Hepatocyte (in vitro differentiated cells): ENCODE measurements around the gene CDC5L. TPM values are rescaled to one million over a fixed set of nuclear protein-coding genes. Genes with fewer than 3 reads are reported as not detected.

ENCODE experiments used
- DNase-seq: peaks from one replicate; pipeline ENCODE4 v3.0.0-alpha.2; 2016; ENCODE audit warnings: low spot score
- H2AFZ ChIP-seq: fragments of 200-600 bp; sonication (generic); 2 replicates; pipeline ENCODE4 v1.6.0; 2016; ENCODE audit warnings: antibody characterized with exemption, mild to moderate bottlenecking
- H3K27ac ChIP-seq: fragments of 200-600 bp; sonication (generic); 2 replicates; pipeline ENCODE4 v1.5.1; 2016; ENCODE audit warnings: mild to moderate bottlenecking
- H3K27me3 ChIP-seq: fragments of 200-600 bp; sonication (generic); 2 replicates; pipeline ENCODE4 v1.6.1; 2016
- H3K36me3 ChIP-seq: fragments of 200-600 bp; sonication (generic); replicated peaks from 2 replicates; pipeline ENCODE4 v1.5.1; 2016; ENCODE audit warnings: low read depth; ENCODE audit not compliant: insufficient read depth
- H3K4me1 ChIP-seq: fragments of 200-600 bp; sonication (generic); 2 replicates; pipeline ENCODE4 v1.5.1; 2016; ENCODE audit warnings: mild to moderate bottlenecking, moderate library complexity; ENCODE audit not compliant: insufficient read depth
- H3K4me2 ChIP-seq: fragments of 200-600 bp; sonication (generic); 2 replicates; pipeline ENCODE4 v1.6.0; 2016
- H3K4me3 ChIP-seq: fragments of 200-600 bp; sonication (generic); 2 replicates; pipeline ENCODE4 v1.5.1; 2016; ENCODE audit warnings: mild to moderate bottlenecking
- H3K79me2 ChIP-seq: fragments of 200-600 bp; sonication (generic); 2 replicates; pipeline ENCODE4 v1.6.0; 2017; ENCODE audit warnings: mild to moderate bottlenecking
- H3K9me2 ChIP-seq: fragments of 200-600 bp; sonication (generic); replicated peaks from 2 replicates; pipeline ENCODE4 v1.6.0; 2017; ENCODE audit warnings: mild to moderate bottlenecking; ENCODE audit not compliant: insufficient read depth
- H3K9me3 ChIP-seq: fragments of 200-600 bp; sonication (generic); 2 replicates; pipeline ENCODE4 v1.5.1; 2016; ENCODE audit warnings: low read depth, mild to moderate bottlenecking
- H4K20me1 ChIP-seq: fragments of 200-600 bp; sonication (generic); 2 replicates; pipeline ENCODE4 v1.6.0; 2016; ENCODE audit warnings: mild to moderate bottlenecking; ENCODE audit not compliant: insufficient read depth, poor library complexity, severe bottlenecking
- EZH2 ChIP-seq: fragments of 200-600 bp; sonication (generic); IDR thresholded peaks from 2 replicates; pipeline ENCODE4 v1.6.1; 2016; ENCODE audit warnings: antibody characterized with exemption, mild to moderate bottlenecking, borderline replicate concordance
- EZH2phosphoT487 ChIP-seq: fragments of 200-600 bp; sonication (generic); IDR thresholded peaks from one replicate; pipeline ENCODE4 v1.6.1; 2018; ENCODE audit warnings: antibody characterized with exemption, mild to moderate bottlenecking, low read depth, moderate library complexity; ENCODE audit not compliant: unreplicated experiment, severe bottlenecking
- WGBS: methylation state at CpG from one replicate; pipeline ENCODE4 v1.1.6; 2016; ENCODE audit warnings: low lambda C conversion rate; ENCODE audit errors: missing lambda C conversion rate; 5-methylcytosine and 5-hydroxymethylcytosine counted together
- polyA plus RNA-seq: library from polyadenylated mRNA; unstranded; fragments of >200 nt; fragmentation: Nextera tagmentation; extraction: Ambion mirVana; gene quantifications from 2 replicates; pipeline ENCODE4 v1.2.1, GENCODE V29; 2016
- total RNA-seq: library from RNA; depleted of rRNA; stranded (reverse); fragments of >200 nt; gene quantifications from 2 replicates; pipeline ENCODE4 v1.2.3, GENCODE V29; 2014
- TF ChIP-seq, protein P1 (sequence below): fragments of 200-600 bp; sonication (generic); IDR thresholded peaks from 2 replicates; pipeline ENCODE4 v1.5.1; 2016; ENCODE audit warnings: antibody characterized with exemption, mild to moderate bottlenecking; ENCODE audit not compliant: poor library complexity

Gene CDC5L
- total and polyA plus RNA-seq, 2 experiments from 2014 or later, result 10.0 to 23.1 TPM

DNA sequence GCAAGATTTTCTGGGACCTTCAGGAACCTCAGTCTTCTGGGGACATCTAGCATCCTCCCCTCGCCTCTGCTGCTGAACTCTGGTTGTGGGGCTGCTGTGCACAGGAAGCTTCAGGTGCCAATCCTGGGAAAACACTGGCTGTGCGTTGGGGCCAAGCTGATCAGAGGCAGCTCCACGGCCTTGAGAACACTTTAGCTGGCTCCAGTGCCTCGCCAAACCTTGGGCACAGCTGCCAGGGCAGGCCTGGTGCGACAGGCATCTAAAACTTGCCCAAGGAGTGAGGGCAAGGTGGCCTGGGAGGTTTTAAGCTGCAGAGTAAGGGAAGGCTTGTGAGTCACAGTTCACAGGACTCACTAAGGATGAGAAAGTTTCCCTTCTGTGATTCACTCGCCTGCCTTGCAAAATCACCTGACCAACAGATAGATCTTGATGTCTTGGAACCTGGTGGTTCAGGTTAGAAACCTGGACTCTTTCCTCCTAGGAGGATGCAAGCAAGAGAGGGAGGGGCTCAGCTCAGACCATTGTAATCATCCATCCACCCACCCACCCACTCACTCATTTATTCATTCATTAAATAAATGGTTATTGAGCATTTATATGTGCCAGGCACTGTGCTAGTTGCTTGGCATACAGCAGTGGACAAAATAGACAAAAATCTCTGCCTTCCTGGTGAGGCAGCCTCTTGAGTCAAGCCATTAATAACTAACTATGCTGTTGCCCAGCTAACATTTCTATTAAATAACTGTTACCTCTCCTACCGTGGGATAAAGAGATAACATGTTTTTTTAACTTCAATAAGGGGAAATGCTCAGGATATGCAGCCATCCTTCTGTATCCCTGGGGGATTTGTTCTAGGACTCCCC, 47.5 kb upstream of the CDC5L start:
- TF ChIP-seq, protein P1, sequence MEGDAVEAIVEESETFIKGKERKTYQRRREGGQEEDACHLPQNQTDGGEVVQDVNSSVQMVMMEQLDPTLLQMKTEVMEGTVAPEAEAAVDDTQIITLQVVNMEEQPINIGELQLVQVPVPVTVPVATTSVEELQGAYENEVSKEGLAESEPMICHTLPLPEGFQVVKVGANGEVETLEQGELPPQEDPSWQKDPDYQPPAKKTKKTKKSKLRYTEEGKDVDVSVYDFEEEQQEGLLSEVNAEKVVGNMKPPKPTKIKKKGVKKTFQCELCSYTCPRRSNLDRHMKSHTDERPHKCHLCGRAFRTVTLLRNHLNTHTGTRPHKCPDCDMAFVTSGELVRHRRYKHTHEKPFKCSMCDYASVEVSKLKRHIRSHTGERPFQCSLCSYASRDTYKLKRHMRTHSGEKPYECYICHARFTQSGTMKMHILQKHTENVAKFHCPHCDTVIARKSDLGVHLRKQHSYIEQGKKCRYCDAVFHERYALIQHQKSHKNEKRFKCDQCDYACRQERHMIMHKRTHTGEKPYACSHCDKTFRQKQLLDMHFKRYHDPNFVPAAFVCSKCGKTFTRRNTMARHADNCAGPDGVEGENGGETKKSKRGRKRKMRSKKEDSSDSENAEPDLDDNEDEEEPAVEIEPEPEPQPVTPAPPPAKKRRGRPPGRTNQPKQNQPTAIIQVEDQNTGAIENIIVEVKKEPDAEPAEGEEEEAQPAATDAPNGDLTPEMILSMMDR, result no peak
- no peak for TF ChIP-seq EZH2
- no peak for TF ChIP-seq EZH2phosphoT487
- WGBS, result 84% methylated on average over 7 of the region's 7 CpGs
- H3K27ac ChIP-seq, result no peak overlapping the region
- H3K36me3 ChIP-seq, result no peaks in the 10 kb centered on the region
- no peak overlapping the region for H3K4me2 ChIP-seq
- no peak overlapping the region for H2AFZ ChIP-seq
- H3K79me2 ChIP-seq, result no peaks in the 10 kb centered on the region
- no peaks in the 10 kb centered on the region for H3K9me2 ChIP-seq
- H3K9me3 ChIP-seq, result no peaks in the 10 kb centered on the region
- peak; percentile 16 for DNase-seq
- no peaks in the 10 kb centered on the region for H4K20me1 ChIP-seq
- H3K4me1 ChIP-seq, result no peaks in the 10 kb centered on the region
- peaks cover 46% of the 10 kb centered on the region for H3K27me3 ChIP-seq
- H3K4me3 ChIP-seq, result no peak overlapping the region

DNA sequence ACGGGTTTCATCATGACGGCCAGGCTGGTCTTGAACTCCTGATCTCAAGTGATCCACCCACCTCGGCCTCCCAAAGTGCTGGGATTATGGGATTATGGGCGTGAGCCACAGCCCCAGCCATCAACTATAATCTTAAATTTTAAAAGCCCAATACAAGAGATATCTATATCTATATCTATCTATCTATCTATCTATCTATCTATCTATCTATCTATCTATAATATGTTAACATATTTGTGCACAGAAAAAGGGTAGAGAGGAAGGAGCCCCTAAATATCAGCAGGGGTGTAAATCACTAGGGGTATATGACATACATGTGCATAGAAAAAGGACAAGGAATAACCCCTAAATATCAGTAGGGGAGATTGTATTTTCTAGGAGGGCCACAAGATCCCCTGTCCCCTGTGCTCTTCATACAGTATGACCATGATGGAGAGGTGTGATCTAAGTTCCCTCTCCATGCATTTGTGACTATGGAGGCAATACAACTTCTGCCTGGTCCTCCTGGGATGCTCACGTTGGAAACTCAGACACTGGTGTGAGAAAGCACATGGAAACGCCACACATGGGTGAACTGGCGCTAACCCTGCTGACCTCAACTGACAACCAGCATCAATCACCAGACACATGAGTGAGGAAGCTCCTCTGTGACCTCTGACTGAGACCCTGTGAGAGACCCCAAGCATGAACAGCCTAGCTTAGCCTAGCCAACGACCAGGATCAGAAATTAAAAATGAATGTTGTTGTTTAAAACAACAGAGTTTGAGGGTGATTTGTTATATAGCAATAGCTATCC, 46.2 kb upstream of the CDC5L start:
- no peak for DNase-seq

DNA sequence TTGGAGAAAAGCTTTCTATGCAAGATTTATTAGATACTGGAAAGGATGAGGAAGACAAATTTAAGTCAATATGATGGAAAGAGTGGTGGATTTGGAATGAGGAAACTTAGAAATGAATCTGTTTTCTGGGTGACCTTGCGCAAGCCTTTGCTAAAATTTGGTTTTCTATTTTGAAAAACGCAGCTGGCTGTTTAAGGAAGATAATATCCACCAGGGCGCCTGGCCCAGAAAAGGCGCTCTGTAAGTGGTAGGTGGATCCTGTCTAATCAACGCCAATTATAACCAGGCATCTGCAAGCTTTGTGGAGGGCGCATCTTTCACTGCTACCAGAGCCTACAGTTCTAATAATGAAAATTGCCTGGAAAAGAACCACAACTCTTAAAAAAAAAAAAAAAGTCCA, 45.5 kb upstream of the CDC5L start:
- Histone ChIP-seq H3K36me3 (no peaks in the 10 kb centered on the region), H4K20me1 (no peaks in the 10 kb centered on the region), H3K9me2 (no peaks in the 10 kb centered on the region), H3K9me3 (no peaks in the 10 kb centered on the region), H3K4me3 (no peak overlapping the region), H3K27ac (no peak overlapping the region), H3K79me2 (no peaks in the 10 kb centered on the region), H3K4me1 (no peaks in the 10 kb centered on the region), H2AFZ (no peak overlapping the region), H3K4me2 (peak overlapping the region; percentile 65), H3K27me3 (peaks cover 39% of the 10 kb centered on the region)
- WGBS, result 87% methylated on average over 6 of the region's 6 CpGs
- DNase-seq, result no peak
- TF ChIP-seq EZH2phosphoT487 (no peak), EZH2 (no peak)
- TF ChIP-seq, protein P1, result no peak

More for the DNA sequence above, 46.2 kb upstream of the CDC5L start:
- H3K4me2 ChIP-seq, result no peak overlapping the region
- peaks cover 43% of the 10 kb centered on the region for H3K27me3 ChIP-seq
- no peaks in the 10 kb centered on the region for H3K4me1 ChIP-seq
- no peaks in the 10 kb centered on the region for H4K20me1 ChIP-seq
- no peaks in the 10 kb centered on the region for H3K79me2 ChIP-seq
- H3K9me3 ChIP-seq, result no peaks in the 10 kb centered on the region
- no peak overlapping the region for H3K27ac ChIP-seq
- H3K9me2 ChIP-seq, result no peaks in the 10 kb centered on the region
- 80% methylated on average over 8 of the region's 8 CpGs for WGBS
- no peak overlapping the region for H2AFZ ChIP-seq
- H3K36me3 ChIP-seq, result no peaks in the 10 kb centered on the region
- no peak overlapping the region for H3K4me3 ChIP-seq
- TF ChIP-seq, protein P1, result no peak
- TF ChIP-seq EZH2, result no peak
